ENCODE data around the gene SLC10A6.

Gene SLC10A6

DNA sequence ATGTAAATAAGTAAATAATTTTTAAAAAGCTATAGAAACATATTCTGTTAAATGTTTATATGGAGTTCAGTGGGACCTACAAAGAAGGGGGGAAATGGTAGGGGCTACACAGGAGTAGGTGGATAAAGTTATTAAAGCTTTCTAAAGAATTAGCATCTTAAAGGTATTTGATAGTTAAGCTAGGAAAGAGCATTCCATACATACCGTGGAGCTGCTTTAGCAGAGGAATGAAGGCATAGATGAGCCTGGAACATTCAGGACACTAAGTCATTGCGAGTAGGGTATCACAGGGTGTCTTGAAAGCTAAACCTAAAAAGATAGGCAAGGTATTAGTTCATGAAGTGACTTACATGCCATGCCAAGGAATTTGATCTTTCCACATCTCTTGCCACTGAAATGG lies 60.4 kb downstream of the SLC10A6 start:
- DNase-seq (ENCODE audit: low read depth in 2 of 2) = no peak

- no peak for DNase-seq (ENCODE audit: low read depth in 2 of 2)
These were observed 71.0 kb downstream of the SLC10A6 start for GRCh38 chr4:86778175-86778574.

DNA sequence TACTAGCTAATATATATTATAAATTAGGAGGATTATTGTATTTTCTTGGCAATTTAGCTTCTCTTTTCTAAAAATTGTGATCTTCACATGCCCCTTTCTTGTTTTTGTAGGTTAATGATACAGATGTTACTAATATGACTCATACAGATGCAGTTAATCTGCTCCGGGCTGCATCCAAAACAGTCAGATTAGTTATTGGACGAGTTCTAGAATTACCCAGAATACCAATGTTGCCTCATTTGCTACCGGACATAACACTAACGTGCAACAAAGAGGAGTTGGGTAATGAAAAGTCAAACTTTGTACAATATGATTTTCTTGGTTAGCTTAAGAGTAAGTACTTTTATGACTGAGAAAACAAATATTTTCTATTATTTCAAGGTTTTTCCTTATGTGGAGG lies 74.1 kb downstream of the SLC10A6 start:
- DNase-seq (ENCODE audit: low read depth in 2 of 2) = no peak

Data from fibroblast of skin of left quadriceps (primary cell).